Neural cell (in vitro differentiated cells): ENCODE measurements around the gene ARID1B.

Experiments
- CTCF ChIP-seq: fragments of 450-650 bp; IDR thresholded peaks from 2 replicates; pipeline ENCODE4 v1.5.1; 2014; ENCODE audit warnings: antibody characterized with exemption, mild to moderate bottlenecking, moderate library complexity; ENCODE audit not compliant: poor library complexity, severe bottlenecking
- EP300 ChIP-seq: fragments of 450-650 bp; conservative IDR thresholded peaks from 2 replicates; pipeline ENCODE4 v1.6.1; 2014; ENCODE audit warnings: antibody characterized with exemption, mild to moderate bottlenecking, moderate library complexity; ENCODE audit not compliant: poor library complexity, severe bottlenecking
- MXI1 ChIP-seq: fragments of 450-650 bp; conservative IDR thresholded peaks from 2 replicates; pipeline ENCODE4 v1.6.1; 2014; ENCODE audit warnings: antibody characterized with exemption, mild to moderate bottlenecking; ENCODE audit not compliant: poor library complexity, severe bottlenecking
- POLR2AphosphoS5 ChIP-seq: IDR thresholded peaks from 2 replicates; pipeline ENCODE4 v1.6.1; 2012
- RAD21 ChIP-seq: fragments of 450-650 bp; conservative IDR thresholded peaks from 2 replicates; pipeline ENCODE4 v1.6.1; 2014; ENCODE audit warnings: antibody characterized with exemption, mild to moderate bottlenecking, moderate library complexity
- REST ChIP-seq: IDR thresholded peaks from 2 replicates; pipeline ENCODE4 v1.6.1; 2012; ENCODE audit warnings: borderline replicate concordance
- SMC3 ChIP-seq: fragments of 450-650 bp; conservative IDR thresholded peaks from 2 replicates; pipeline ENCODE4 v1.6.1; 2014; ENCODE audit warnings: antibody characterized with exemption, mild to moderate bottlenecking, moderate library complexity; ENCODE audit not compliant: poor library complexity
- TAF1 ChIP-seq: IDR thresholded peaks from 2 replicates; pipeline ENCODE4 v1.6.1; 2012; ENCODE audit warnings: low read depth

GRCh38 chr6:157036245-157036711, 259.1 kb downstream of the ARID1B start:
- TF ChIP-seq CTCF: no peak
- no peak for TF ChIP-seq MXI1
- no peak for TF ChIP-seq EP300
- no peak for TF ChIP-seq TAF1
- no peak for TF ChIP-seq POLR2AphosphoS5
- no peak for TF ChIP-seq REST
- no peak for TF ChIP-seq RAD21
- TF ChIP-seq SMC3: no peak
